BLaER1 (cell line): Measurements from ENCODE around the gene NARF.
"Not testable (repeated sequence)": the region's sequence is repeated elsewhere in the genome, so short reads cannot be mapped to it uniquely, and the experiment has no call there.

Source experiments
- H3K27ac ChIP-seq: shearing (Covaris generic); formaldehyde crosslinking; 2 replicates; pipeline ENCODE4 v1.8.1; 2022
- H3K27me3 ChIP-seq: shearing (Covaris generic); formaldehyde crosslinking; 2 replicates; pipeline ENCODE4 v1.8.1; 2022
- H3K36me3 ChIP-seq: shearing (Covaris generic); formaldehyde crosslinking; 2 replicates; pipeline ENCODE4 v1.8.1; 2022
- H3K4me1 ChIP-seq: shearing (Covaris generic); formaldehyde crosslinking; 2 replicates; pipeline ENCODE4 v1.8.1; 2022
- H3K4me2 ChIP-seq: shearing (Covaris generic); formaldehyde crosslinking; 2 replicates; pipeline ENCODE4 v1.8.1; 2022
- H3K4me3 ChIP-seq: shearing (Covaris generic); formaldehyde crosslinking; 2 replicates; pipeline ENCODE4 v1.8.1; 2022
- H3K9ac ChIP-seq: shearing (Covaris generic); formaldehyde crosslinking; 2 replicates; pipeline ENCODE4 v1.8.1; 2022
- H3K9me3 ChIP-seq: shearing (Covaris generic); formaldehyde crosslinking; 2 replicates; pipeline ENCODE4 v1.8.1; 2022
- H4K20me1 ChIP-seq: shearing (Covaris generic); formaldehyde crosslinking; 2 replicates; pipeline ENCODE4 v1.8.1; 2022
- Cebpa-rat ChIP-seq: shearing (Covaris generic); IDR thresholded peaks from 2 replicates; pipeline ENCODE4 v1.8.1; 2022

NARF gene

DNA sequence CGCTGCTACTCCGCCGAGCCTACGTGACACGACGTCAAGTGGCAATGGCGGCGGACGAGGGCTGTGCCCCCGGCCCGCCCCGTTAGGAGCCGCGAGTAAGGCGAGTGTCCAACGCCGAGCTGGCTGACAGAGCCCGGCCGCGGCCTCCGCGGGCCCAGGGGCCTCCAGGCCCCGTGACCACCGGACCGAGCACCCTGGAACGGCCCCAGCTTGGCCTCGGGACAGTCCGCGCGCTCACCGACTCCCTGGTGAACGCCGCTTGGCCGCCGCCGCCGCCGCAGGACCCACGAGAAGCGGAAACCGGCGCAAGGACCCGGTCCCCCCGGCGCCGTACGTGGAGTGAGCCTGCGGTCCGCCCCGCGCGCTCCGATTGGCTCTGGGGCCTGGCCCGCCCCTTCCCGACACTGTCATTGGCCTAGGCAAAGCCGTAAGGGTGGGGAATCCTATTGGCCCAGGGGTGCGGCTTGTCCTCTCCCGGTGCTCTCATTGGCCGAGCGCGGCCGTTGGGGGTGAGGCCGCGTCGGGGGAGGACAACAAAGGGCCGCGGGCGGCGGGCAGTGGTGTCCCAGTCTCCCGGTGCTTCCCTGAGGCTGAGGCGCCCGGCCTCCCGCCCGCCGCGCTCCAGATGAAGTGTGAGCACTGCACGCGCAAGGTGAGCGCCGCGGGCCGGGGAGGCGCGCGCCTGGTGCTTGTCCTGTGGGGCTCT lies at the start of gene NARF:
NARF (plus strand) TSS at position 563 of the 706 bp plus-strand sequence; CDS start at position 626, 63 bp downstream.
- peak within 1 kb of the TSS; percentile 100 for H3K27ac ChIP-seq
- H3K9ac ChIP-seq: peak within 1 kb of the TSS; percentile 99
- peak within 1 kb of the TSS; percentile 100 for H3K4me3 ChIP-seq
- peak within 1 kb of the TSS; percentile 97 for H3K4me2 ChIP-seq
- TF ChIP-seq Cebpa-rat: no peak
- H4K20me1 ChIP-seq: peaks cover 47% of the 10 kb centered on the region
- peaks cover 44% of the 10 kb centered on the region for H3K4me1 ChIP-seq
- H3K9me3 ChIP-seq: peaks cover 28% of the 10 kb centered on the region
- H3K36me3 ChIP-seq: peaks cover 36% of the 10 kb centered on the region
- no peaks in the 10 kb centered on the region for H3K27me3 ChIP-seq

DNA sequence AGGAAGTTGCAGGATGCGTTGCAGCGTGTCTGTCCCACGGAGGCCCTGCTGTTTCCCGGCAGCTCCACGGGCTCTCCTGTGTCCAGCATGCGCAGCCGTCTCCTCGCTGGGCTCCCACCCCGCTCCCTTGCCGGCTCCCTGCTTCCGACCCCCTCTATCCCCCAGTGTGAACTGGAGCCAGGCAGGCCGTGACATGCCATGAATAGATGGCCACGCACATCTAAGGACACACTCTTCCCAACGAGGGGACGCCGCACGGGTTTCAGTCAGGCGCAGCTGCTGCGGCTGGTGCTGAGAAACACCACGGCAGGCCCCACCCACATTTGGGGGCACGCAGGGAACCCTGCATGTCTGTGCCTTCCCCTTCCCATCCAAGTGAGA lies 49.6 kb upstream of the NARF start:
- peaks cover 88% of the 10 kb centered on the region for H4K20me1 ChIP-seq

DNA sequence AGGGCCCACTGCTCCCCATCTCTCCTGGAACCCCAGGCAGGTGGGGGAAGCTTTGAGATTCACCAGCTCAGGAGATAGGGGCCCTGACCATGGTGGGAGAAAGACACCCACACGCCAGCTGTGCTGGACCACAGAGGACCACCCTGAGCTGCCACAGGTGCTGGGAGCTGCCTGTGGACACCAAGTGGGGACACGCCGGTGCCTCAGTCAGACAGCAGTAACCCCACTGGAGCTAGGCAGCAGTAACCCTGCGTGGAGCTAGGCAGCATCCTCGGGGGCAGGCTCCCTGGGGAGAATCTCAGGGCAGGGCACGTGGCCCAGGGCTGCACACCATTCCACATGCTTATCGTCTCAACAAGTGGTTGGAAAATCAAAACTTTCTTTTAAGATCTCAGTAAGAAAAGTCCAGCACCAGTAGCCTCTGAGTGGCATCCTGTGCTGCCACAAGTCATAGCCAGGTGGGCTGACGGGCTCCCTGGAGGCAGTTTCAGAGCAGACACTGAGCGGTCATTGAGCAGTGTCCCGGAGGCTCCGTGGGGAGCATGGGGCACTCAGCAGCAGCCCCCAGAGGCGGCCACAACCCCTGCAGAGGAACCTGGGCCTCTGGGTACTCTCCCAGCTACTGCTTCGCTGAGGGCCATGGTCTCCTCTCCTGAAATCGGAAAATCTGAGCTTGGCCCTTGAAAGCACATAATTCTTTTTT lies 48.4 kb upstream of the NARF start:
- no peak for TF ChIP-seq Cebpa-rat
- H3K4me2 ChIP-seq: peak overlapping the region; percentile 64
- H3K4me3 ChIP-seq: no peak overlapping the region
- H3K4me1 ChIP-seq: peaks cover 68% of the 10 kb centered on the region
- no peak overlapping the region for H3K27ac ChIP-seq
- peaks cover 38% of the 10 kb centered on the region for H3K36me3 ChIP-seq
- H3K9ac ChIP-seq: no peak overlapping the region
- H4K20me1 ChIP-seq: peaks cover 95% of the 10 kb centered on the region
- H3K27me3 ChIP-seq: no peaks in the 10 kb centered on the region
- no peaks in the 10 kb centered on the region for H3K9me3 ChIP-seq

More for the DNA sequence above, 49.6 kb upstream of the NARF start:
- Histone ChIP-seq H3K36me3 (peaks cover 45% of the 10 kb centered on the region), H3K9me3 (no peaks in the 10 kb centered on the region), H3K4me3 (no peak overlapping the region), H3K9ac (no peak overlapping the region), H3K27ac (no peak overlapping the region), H3K4me1 (peaks cover 56% of the 10 kb centered on the region), H3K27me3 (no peaks in the 10 kb centered on the region), H3K4me2 (no peak overlapping the region)
- TF ChIP-seq Cebpa-rat: no peak

DNA sequence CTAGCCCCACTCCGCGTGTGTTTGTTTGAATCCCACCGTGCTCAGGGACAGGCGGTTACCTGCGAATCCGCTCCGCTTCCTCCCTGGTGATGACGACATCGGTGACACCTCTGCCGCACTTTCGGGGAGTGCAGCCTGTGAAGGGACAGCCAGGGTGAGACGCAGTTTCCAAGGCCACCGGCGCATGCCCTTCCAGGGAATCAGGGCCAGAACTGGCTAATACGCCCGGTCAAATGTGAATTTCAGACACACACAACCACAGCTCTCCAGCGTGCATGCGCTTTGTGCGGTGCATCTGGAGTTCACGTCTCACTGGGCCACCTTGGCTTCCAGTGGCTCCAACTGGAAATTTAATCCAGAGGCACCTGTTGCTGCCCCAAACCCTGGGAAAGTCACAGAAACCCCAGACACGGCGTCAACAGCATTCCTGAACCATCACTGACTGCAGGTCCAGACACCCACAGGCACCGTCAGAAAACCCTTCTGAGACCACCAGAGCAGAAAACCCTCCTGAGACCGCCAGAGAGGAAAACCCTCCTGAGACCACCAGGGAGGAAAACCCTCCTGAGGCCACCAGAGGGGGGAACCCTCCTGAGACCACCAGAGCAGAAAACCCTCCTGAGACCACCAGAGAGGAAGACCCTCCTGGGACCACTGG lies 47.0 kb upstream of the NARF start:
- Histone ChIP-seq H3K9ac (no peak overlapping the region), H4K20me1 (peaks cover 100% of the 10 kb centered on the region), H3K4me3 (no peak overlapping the region), H3K9me3 (no peaks in the 10 kb centered on the region), H3K4me1 (peaks cover 71% of the 10 kb centered on the region), H3K4me2 (peak overlapping the region; percentile 79), H3K36me3 (peaks cover 29% of the 10 kb centered on the region), H3K27ac (no peak overlapping the region), H3K27me3 (no peaks in the 10 kb centered on the region)
- TF ChIP-seq Cebpa-rat: no peak

DNA sequence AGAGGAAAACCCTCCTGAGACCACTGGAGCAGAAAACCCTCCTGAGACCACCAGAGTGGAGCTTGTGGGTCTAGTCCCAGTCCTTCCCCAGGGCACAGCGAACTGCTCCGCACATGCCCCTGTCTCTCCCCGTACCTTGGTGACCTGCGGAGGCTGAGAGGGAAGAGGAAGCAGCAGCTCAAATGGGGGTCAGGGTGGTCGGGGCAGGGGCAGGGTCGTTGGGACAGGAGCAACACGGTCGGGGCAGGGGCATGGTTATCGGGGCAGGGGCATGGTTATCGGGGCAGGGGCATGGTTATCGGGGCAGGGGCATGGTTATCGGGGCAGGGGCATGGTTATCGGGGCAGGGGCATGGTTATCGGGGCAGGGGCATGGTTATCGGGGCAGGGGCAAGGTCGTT lies 46.5 kb upstream of the NARF start:
- H3K9me3 ChIP-seq, H3K9ac ChIP-seq, H3K27ac ChIP-seq, H3K27me3 ChIP-seq, H3K4me3 ChIP-seq: not testable (repeated sequence)
- Histone ChIP-seq H3K4me1 (peaks cover 71% of the 10 kb centered on the region), H3K4me2 (peak overlapping the region; percentile 79), H4K20me1 (peaks cover 100% of the 10 kb centered on the region), H3K36me3 (peaks cover 29% of the 10 kb centered on the region)

DNA sequence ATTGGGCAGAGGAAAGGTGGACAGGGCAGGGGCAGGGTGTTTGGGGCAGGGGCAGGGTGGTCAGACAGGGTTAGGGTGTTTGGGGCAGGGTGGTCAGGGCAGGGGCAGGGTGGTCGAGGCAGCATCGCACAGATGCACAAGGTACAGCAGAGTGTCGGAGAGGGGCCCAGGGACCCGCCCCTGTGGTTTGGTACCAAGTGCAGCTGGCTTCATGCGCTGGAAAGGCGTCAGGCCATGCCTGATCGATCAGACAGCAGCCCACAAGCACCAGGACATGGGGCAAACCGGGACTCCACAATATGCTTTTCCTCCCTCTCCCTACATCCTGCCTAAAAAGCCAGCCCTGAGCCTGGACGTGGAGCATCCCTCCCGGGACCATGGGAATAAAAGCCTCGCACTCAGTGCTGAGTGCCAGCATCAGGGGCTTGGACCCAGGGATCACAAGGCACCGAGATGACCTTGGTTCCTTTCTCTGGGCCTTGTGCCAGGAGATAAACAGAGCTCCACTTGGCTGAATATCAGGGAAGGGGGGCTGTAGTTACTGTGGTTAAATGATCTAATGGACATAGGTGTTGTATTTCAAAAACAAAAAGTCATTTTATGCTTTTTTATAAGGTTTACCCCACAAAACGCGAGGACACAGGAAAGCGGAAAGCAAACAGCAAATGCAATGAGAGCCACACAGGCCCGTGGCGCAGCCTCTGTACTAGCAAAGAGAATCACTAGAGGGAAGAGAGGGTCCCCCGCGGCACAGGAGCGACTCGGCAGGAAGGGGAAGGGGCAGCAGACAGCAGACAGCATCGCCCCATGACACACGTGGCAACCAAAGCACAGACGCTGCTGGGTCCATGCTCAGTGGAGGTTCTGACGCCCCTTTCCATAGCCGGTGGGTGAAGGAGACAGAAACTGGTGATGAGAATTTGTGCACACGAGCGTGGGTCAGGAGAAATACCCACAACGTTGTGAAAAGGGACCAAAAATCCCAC lies 45.7 kb upstream of the NARF start:
- TF ChIP-seq Cebpa-rat: no peak
- peaks cover 29% of the 10 kb centered on the region for H3K36me3 ChIP-seq
- H3K4me1 ChIP-seq: peaks cover 71% of the 10 kb centered on the region
- peak overlapping the region; percentile 79 for H3K4me2 ChIP-seq
- H3K27me3 ChIP-seq: no peaks in the 10 kb centered on the region
- H3K4me3 ChIP-seq: no peak overlapping the region
- no peak overlapping the region for H3K27ac ChIP-seq
- no peaks in the 10 kb centered on the region for H3K9me3 ChIP-seq
- H4K20me1 ChIP-seq: peaks cover 100% of the 10 kb centered on the region
- no peak overlapping the region for H3K9ac ChIP-seq

DNA sequence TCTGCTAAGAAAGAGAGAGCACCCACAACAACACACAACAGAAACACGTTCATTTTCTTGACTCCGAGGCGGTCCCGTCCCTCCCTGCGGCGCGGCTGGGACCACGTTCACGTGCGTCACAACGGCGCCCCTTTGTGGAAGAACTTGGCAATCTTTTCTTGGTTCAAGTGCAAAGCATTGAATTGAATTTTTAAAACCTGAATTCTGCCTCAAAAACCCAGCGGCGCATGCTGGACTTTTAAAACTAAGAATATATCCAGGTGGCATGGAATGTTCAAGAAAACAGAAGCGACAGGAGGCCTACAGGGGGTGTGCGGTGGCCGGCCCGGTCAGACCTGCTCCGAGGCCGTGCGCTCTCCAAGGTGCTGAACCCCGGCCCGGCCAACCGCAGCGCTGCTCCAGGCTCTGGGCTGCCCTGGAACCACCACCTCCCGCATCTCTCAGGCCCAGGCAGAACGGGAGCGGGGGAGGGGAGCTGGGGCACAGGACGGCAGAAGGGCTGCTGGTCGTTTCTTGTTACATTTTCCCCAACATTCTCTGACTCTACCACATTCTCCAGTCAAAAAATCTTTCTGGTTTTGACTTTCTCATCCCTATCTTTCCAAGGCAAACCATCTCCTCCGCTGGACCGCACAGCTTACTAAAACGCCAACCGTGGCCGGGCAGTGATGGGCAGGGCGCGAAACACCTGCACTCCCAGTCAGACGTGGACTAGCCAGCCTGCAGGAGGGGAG lies 43.8 kb upstream of the NARF start:
- Histone ChIP-seq H3K9me3 (no peaks in the 10 kb centered on the region), H3K4me1 (peaks cover 72% of the 10 kb centered on the region), H3K36me3 (peaks cover 20% of the 10 kb centered on the region), H3K4me2 (peak overlapping the region; percentile 35), H3K4me3 (no peak overlapping the region), H3K9ac (no peak overlapping the region), H3K27ac (no peak overlapping the region), H3K27me3 (no peaks in the 10 kb centered on the region), H4K20me1 (peaks cover 83% of the 10 kb centered on the region)
- no peak for TF ChIP-seq Cebpa-rat

DNA sequence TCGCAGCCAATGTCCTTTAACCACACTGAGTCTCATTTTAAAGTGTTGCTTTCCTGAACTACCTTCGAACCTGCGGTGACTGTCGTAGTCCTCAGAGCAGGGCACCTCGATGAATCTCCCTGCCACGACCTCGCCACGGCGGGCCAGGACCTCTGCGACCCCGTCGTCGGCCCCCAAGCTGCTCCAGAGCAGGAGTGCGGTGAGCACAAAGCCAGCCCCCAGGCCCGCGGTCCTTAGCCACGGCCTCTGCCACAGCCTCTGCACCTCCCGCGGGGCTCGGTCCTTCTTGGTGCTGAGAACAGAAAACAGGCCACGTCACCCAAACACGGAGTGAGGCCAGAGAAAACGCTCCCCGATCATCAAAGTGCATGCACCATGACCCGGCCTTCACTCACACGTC lies 43.2 kb upstream of the NARF start:
- Histone ChIP-seq H3K27me3 (no peaks in the 10 kb centered on the region), H3K4me1 (peaks cover 72% of the 10 kb centered on the region)
- TF ChIP-seq Cebpa-rat: no peak

DNA sequence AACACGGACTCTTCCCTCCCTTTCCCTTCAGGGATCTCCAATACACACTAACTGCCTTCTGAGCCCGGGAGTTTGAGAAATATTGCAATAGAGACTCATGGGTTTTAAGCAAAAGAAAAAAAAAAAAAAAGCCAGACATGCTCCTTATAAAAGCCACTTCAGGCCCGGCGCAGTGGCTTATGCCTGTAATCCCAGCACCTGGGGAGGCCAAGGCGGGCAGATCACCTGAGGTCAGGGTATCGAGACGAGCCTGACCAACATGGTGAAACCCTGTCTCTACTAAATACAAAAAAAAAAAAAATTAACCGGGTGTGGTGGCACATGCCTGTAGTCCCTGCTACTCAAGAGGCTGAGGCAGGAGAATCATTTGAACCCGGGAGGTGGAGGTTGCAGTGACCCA lies 42.8 kb upstream of the NARF start:
- no peaks in the 10 kb centered on the region for H3K9me3 ChIP-seq
- no peak overlapping the region for H3K4me2 ChIP-seq
- H3K9ac ChIP-seq: no peak overlapping the region
- TF ChIP-seq Cebpa-rat: no peak
- H3K36me3 ChIP-seq: peaks cover 27% of the 10 kb centered on the region
- no peak overlapping the region for H3K4me3 ChIP-seq
- no peaks in the 10 kb centered on the region for H3K27me3 ChIP-seq
- H3K4me1 ChIP-seq: peaks cover 69% of the 10 kb centered on the region
- H3K27ac ChIP-seq: no peak overlapping the region
- peaks cover 73% of the 10 kb centered on the region for H4K20me1 ChIP-seq

More for the DNA sequence above, 43.2 kb upstream of the NARF start:
- Histone ChIP-seq H3K9me3 (no peaks in the 10 kb centered on the region), H3K4me3 (no peak overlapping the region), H3K9ac (no peak overlapping the region), H3K4me2 (no peak overlapping the region), H3K27ac (no peak overlapping the region), H4K20me1 (peaks cover 77% of the 10 kb centered on the region), H3K36me3 (peaks cover 22% of the 10 kb centered on the region)
